ENCODE data around the gene IKZF3.

DNA sequence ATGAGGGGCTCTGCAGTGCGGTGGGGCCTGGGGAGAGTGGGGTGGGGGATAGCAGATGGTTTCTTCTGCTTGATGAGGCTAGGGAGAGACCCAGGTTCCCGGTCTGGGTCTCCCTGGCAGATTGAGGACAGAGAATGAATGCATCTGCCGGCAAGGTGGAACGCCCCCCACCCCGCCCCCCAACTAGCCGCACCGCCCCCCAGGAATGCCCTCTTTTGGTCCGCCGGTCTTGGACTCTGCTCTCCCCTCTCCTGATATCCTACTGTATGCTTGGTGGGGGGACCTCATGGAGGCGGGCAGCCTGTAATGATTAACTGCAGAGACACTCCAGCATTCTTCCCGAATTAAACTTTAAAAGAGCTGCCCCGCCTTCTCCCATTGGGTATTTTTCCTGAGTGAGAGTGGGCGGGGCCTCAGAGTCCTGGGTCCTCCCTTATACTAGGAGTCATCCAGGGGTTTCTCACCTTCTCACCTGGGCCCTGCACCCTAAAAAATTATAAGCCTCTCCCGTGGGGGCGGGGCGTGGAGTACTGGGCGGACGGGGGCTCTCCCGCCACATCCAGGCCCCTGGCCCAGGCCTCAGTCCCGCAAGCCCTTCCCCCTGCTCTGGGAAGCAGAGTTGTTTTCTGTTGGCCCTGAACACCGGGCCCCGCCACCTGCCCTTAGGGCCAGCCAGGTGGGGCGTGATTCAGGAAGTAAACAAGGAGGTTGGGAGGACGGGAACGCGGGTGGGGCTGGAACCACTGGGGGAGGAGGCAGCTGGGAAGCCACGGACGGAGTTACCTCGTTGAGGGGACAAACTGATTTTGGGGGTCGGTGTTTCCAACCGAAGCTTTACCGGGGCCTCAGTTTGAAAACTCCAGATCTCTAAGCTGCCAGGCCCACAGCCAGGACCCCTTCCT, 124.9 kb downstream of the IKZF3 start:
- TF ChIP-seq POLR2A (IDR thresholded peaks at IDR 0.05; ENCODE audit: low read depth, low read length) (no peak), POLR2AphosphoS5 (IDR thresholded peaks at IDR 0.05; ENCODE audit: low read depth, low read length) (no peak), TAF1 (IDR thresholded peaks at IDR 0.05; ENCODE audit: low read depth, low read length) (no peak), SPI1 (IDR thresholded peaks at IDR 0.05; ENCODE audit: low read depth, low read length) (no peak)

Data from GM12891 (cell line).